Gastrocnemius medialis (tissue), 4 donors: ENCODE measurements around the gene ANKRD62.

Source experiments
- CTCF ChIP-seq, 5 experiments: fragments of 450-650 bp in 3 of 5; fragments of 200-600 bp in 2 of 5; sonication (generic) in 2 of 5; IDR thresholded peaks in 4 of 5; conservative IDR thresholded peaks in 1 of 5; 1 replicate in 4 of 5; 2 replicates in 1 of 5; pipeline ENCODE4 v1.5.1; 2016 to 2019; ENCODE audit warnings: antibody characterized with exemption in 5 of 5, mild to moderate bottlenecking in 3 of 5, moderate library complexity in 3 of 5
- POLR2A ChIP-seq, 2 donors: fragments of 450-650 bp; IDR thresholded peaks; one replicate each; pipeline ENCODE4 v1.6.1; 2017; ENCODE audit warnings: antibody characterized with exemption in 2 of 2, mild to moderate bottlenecking in 2 of 2, moderate library complexity in 2 of 2

- TF ChIP-seq CTCF (IDR thresholded peaks at IDR 0.05 in 4 of 5, conservative IDR thresholded peaks at IDR 0.05 in 1 of 5) (no peak), POLR2A (IDR thresholded peaks at IDR 0.05) (no peak)
Observed at GRCh38 chr18:12162786-12163185, 69.1 kb downstream of the ANKRD62 start.
